ENCODE data around the gene P3H2. TPM values are rescaled to one million over a fixed set of nuclear protein-coding genes. Genes with fewer than 3 reads are reported as not detected.

P3H2 gene
- total RNA-seq, 1 donor from 2014 or later: 143 TPM

DNA sequence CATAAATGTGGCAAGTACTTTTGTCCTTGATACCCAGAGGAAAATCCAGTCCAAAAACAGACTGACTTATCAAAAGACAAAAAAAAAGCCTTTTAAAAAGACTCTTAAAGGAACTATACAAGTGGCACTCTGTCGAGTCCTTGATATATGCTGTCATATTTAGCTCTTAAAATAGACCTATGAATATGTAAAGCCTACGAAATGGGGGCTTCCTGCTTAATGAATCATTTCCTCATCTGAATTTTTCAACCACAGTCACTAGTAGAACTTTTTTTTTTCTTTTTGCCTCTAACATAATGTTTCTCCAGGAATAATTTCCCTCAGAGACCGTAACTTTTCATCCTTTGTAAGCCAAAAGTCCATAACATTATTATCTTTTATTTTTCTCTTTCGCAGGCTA, 95.8 kb downstream of the P3H2 start:
- no peak for TF ChIP-seq CTCF (IDR thresholded peaks at IDR 0.05)
- peaks cover 3% of the 10 kb centered on the region for H3K36me3 Mint-ChIP-seq (ENCODE audit: unreplicated experiment)
- H3K4me3 Mint-ChIP-seq (ENCODE audit: unreplicated experiment): no peak overlapping the region
- no peak for DNase-seq (ENCODE audit: extremely low spot score, unreplicated experiment)
- no peaks in the 10 kb centered on the region for H3K9me3 Mint-ChIP-seq (ENCODE audit: unreplicated experiment)
- H3K27ac Mint-ChIP-seq (ENCODE audit: unreplicated experiment): peak overlapping the region; percentile 84
- H3K27me3 Mint-ChIP-seq (ENCODE audit: unreplicated experiment): no peaks in the 10 kb centered on the region
- H3K4me1 Mint-ChIP-seq (ENCODE audit: unreplicated experiment): peaks cover 70% of the 10 kb centered on the region

DNA sequence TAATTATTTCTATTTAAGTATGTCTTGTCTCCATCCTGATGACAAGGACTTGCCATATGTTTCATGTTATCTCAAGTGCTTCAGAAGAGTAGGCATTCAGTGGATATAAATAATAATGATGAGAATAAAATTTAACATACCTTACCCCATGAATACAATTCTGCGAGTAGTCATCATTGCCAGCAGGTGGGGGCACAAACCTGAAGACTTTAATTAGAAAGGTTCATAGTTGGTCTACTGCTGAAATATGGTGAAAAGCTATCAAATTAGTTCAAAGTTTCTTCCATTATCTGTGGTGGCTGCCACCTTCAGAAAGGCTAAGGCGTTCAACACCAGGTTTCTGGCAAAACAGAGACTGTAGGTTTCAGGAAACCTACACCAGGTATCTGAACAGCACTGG, 100.9 kb downstream of the P3H2 start:
- Mint-ChIP-seq H3K27ac (ENCODE audit: unreplicated experiment) (peak overlapping the region; percentile 77), H3K4me1 (ENCODE audit: unreplicated experiment) (peaks cover 70% of the 10 kb centered on the region), H3K36me3 (ENCODE audit: unreplicated experiment) (peaks cover 4% of the 10 kb centered on the region), H3K4me3 (ENCODE audit: unreplicated experiment) (no peak overlapping the region), H3K27me3 (ENCODE audit: unreplicated experiment) (no peaks in the 10 kb centered on the region), H3K9me3 (ENCODE audit: unreplicated experiment) (no peaks in the 10 kb centered on the region)
- no peak for TF ChIP-seq CTCF (IDR thresholded peaks at IDR 0.05)
- no peak for DNase-seq (ENCODE audit: extremely low spot score, unreplicated experiment)

DNA sequence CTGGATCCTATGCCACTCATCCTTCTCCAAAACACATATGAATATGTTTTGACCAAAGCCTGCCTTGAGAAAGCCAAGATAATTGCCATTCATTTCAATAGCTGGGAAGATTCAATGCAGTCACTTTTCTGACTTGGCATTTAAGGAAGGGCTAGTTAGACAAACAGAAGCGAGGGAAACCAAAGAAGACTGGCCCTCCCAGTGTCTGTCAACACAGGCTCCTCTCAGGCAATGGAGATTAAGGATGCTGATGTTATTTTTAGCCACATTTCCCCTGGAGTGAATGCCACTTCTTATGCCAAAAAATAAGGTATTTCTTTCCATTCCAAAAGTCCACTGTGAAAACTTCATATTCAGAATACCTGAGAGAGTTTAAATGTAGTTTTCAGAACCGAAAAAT, 101.7 kb downstream of the P3H2 start:
- DNase-seq (ENCODE audit: extremely low spot score, unreplicated experiment): no peak
- no peak for TF ChIP-seq CTCF (IDR thresholded peaks at IDR 0.05)
- Mint-ChIP-seq H3K4me3 (ENCODE audit: unreplicated experiment) (no peak overlapping the region), H3K27ac (ENCODE audit: unreplicated experiment) (peak overlapping the region; percentile 85), H3K36me3 (ENCODE audit: unreplicated experiment) (peaks cover 4% of the 10 kb centered on the region), H3K9me3 (ENCODE audit: unreplicated experiment) (no peaks in the 10 kb centered on the region), H3K4me1 (ENCODE audit: unreplicated experiment) (peaks cover 72% of the 10 kb centered on the region), H3K27me3 (ENCODE audit: unreplicated experiment) (no peaks in the 10 kb centered on the region)

DNA sequence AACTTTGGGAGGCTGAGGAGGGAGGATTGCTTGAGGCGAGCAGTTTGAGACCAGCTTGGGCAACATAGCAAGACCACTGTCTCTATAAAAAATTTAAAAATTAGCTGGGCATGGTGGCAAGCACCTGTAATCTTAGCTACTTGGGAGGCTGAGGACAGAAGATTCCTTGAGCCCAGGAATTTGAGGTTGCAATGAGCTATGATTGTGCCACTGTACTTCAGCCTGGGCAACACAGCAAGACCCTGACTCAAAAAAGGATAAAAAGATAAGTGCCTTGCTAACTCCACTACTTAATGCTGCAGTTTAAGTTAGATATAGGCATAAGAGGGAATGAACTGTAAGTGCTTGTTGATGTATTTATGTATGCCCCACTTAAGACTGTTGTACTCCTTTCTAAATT, 102.2 kb downstream of the P3H2 start:
- peaks cover 75% of the 10 kb centered on the region for H3K4me1 Mint-ChIP-seq (ENCODE audit: unreplicated experiment)
- no peaks in the 10 kb centered on the region for H3K9me3 Mint-ChIP-seq (ENCODE audit: unreplicated experiment)
- peak overlapping the region; percentile 85 for H3K27ac Mint-ChIP-seq (ENCODE audit: unreplicated experiment)
- no peak overlapping the region for H3K4me3 Mint-ChIP-seq (ENCODE audit: unreplicated experiment)
- no peaks in the 10 kb centered on the region for H3K27me3 Mint-ChIP-seq (ENCODE audit: unreplicated experiment)
- no peak for DNase-seq (ENCODE audit: extremely low spot score, unreplicated experiment)
- H3K36me3 Mint-ChIP-seq (ENCODE audit: unreplicated experiment): peaks cover 4% of the 10 kb centered on the region
- TF ChIP-seq CTCF (IDR thresholded peaks at IDR 0.05): no peak

DNA sequence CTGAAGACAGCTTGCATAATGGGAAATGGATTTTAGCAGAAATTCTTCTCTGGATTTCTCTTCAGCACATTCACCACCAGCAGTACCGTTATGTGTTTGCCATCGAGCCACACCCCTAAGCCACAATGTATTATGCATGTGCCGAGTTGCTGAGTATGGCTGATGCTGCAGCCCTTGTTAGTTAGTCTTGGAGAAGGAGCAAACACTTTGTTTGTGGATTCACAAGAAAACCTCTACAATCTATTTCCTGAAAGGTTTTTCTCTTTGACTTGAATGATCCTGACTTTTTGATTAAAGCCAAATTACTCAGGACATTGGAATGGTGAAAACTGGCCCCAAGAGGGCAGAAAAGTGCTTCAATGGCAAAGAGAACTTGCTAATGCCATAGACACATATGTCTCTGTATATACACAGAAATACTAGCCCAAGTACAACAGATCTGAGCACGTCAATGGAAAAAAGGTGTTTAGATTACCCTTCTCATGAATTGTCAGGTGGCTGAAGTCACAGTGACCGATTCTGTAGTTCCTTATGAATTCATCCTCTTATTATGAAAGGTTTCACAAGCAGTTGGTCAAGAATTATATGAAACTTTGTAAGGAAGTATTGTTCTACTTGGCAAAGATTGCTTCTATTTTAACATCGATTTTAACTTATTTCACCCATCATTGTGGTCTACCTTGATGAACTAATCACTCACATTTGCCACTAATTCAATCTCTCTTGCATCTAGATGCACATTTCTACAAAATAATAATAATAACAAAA, 103.0 kb downstream of the P3H2 start:
- DNase-seq (ENCODE audit: extremely low spot score, unreplicated experiment): no peak
- peak overlapping the region; percentile 85 for H3K27ac Mint-ChIP-seq (ENCODE audit: unreplicated experiment)
- TF ChIP-seq CTCF (IDR thresholded peaks at IDR 0.05): peak; percentile 65
- no peaks in the 10 kb centered on the region for H3K9me3 Mint-ChIP-seq (ENCODE audit: unreplicated experiment)
- H3K4me1 Mint-ChIP-seq (ENCODE audit: unreplicated experiment): peaks cover 80% of the 10 kb centered on the region
- H3K27me3 Mint-ChIP-seq (ENCODE audit: unreplicated experiment): no peaks in the 10 kb centered on the region
- H3K4me3 Mint-ChIP-seq (ENCODE audit: unreplicated experiment): no peak overlapping the region
- peaks cover 1% of the 10 kb centered on the region for H3K36me3 Mint-ChIP-seq (ENCODE audit: unreplicated experiment)
